Measurements from ENCODE around the gene PLEKHA1.

DNA sequence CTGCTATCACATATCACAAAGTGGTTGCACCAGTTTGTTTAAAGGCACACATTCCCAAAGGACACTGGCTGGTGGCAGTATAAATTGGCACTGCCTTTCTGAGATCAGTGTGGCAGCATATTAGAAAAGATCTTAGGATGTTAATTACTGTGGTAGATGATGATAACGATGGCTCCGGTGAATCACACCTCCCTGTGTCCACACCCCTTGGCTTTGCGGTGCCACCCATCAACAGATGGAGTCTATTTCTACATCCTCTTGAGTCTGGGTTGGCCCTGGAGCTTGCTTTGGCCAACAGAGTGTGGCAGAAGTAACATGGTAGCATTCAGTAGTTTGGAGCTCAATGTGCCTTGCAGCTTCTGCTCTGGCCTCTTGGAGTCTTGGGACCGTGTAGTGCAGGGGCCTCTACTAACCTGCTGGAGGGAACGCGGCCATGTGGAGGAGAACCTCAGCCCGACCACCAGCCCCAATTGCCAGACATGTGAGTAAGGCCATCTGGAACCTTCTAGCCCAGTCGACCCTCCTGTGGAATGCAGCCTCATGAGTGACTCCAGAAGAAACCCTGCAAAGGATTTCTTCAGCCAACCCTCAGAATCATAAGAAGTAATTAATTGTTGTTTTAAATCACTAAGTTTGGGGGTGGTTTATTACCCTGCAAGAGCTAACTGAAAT lies 27.2 kb upstream of the PLEKHA1 start:
- TF ChIP-seq, protein P1, sequence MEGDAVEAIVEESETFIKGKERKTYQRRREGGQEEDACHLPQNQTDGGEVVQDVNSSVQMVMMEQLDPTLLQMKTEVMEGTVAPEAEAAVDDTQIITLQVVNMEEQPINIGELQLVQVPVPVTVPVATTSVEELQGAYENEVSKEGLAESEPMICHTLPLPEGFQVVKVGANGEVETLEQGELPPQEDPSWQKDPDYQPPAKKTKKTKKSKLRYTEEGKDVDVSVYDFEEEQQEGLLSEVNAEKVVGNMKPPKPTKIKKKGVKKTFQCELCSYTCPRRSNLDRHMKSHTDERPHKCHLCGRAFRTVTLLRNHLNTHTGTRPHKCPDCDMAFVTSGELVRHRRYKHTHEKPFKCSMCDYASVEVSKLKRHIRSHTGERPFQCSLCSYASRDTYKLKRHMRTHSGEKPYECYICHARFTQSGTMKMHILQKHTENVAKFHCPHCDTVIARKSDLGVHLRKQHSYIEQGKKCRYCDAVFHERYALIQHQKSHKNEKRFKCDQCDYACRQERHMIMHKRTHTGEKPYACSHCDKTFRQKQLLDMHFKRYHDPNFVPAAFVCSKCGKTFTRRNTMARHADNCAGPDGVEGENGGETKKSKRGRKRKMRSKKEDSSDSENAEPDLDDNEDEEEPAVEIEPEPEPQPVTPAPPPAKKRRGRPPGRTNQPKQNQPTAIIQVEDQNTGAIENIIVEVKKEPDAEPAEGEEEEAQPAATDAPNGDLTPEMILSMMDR (IDR thresholded peaks at IDR 0.05): no peak
- TF ChIP-seq EZH2 (IDR thresholded peaks at IDR 0.05; ENCODE audit: borderline replicate concordance, insufficient read depth, low read depth, low read length, poor library complexity, severe bottlenecking): no peak

Measured in B cell (primary cell).